Coronary artery (tissue), 2 donors: ENCODE measurements around the gene RBFA.
"Not testable (repeated sequence)": the region's sequence is repeated elsewhere in the genome, so short reads cannot be mapped to it uniquely, and the experiment has no call there.

Experiments used
- DNase-seq: peaks from one replicate; pipeline ENCODE4 v3.0.0-alpha.2; 2017; ENCODE audit warnings: low spot score
- H3K27ac ChIP-seq, 2 donors: fragments of 200-600 bp; sonication (generic); one replicate each; pipeline ENCODE4 v1.5.1; 2016 to 2019
- H3K4me3 ChIP-seq: fragments of 200-600 bp; sonication (generic); 2 replicates; pipeline ENCODE4 v1.5.1; 2016; ENCODE audit warnings: mild to moderate bottlenecking, moderate library complexity
- CTCF ChIP-seq: fragments of 200-600 bp; sonication (generic); IDR thresholded peaks from one replicate; pipeline ENCODE4 v1.5.1; 2019; ENCODE audit warnings: antibody characterized with exemption

The RBFA gene

DNA sequence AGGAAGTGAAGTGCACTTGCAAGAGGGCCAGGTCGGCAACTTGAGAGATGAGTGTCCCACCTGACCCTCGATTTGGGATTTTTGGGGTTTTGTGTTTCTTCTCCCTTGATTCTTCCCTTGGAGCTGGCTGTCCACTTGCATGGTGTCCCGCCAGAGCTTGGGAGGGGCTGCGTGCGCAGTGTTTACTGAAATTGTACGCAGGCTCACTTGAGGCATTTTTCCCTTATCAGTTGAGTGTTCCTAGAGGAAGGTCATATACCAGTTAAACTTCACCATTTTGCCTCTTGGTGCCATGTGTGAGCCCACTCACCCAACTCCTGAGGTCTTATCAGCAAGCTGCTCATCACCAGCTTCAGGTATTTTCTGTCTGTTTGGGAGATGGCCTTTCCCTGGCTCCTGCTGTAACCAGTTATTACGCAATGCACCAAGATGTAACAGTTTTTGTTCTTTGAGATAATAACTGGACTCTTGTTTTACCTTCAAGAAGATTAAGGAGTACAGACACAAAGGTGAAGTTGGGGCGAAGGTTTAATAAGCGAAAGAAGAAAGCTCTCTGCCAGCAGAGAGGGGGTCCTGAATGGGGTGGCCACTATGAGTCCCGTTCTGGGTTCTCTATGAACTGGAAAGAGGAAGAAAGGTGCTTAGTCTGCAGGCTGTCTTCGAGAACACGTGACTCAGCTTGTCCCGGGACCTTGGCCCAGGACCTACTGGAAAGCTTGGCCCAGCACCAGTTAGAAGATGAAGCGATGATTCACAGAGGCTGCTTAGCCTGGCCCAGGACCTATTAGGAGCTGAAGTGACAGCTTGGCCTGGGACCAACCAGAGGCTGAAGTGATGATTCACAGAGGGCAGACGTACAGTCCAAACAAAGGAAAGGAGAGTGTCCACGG is 24.3 kb upstream of the RBFA start:
- peak; percentile 88 for DNase-seq
- Histone ChIP-seq H3K27ac (peak overlapping the region; percentile 33 to 76), H3K4me3 (no peak overlapping the region)
- TF ChIP-seq CTCF = no peak

- no peak for TF ChIP-seq CTCF
- H3K27ac ChIP-seq = peak overlapping the region in 1 of 2 donors; percentile 76
- no peak for DNase-seq
- H3K4me3 ChIP-seq = no peak overlapping the region
These were observed 23.7 kb upstream of the RBFA start for GRCh38 chr18:80010551-80010906.

GRCh38 chr18:80011496-80012137 is 22.6 kb upstream of the RBFA start:
- H3K4me3 ChIP-seq, DNase-seq, H3K27ac ChIP-seq: not testable (repeated sequence)

DNA sequence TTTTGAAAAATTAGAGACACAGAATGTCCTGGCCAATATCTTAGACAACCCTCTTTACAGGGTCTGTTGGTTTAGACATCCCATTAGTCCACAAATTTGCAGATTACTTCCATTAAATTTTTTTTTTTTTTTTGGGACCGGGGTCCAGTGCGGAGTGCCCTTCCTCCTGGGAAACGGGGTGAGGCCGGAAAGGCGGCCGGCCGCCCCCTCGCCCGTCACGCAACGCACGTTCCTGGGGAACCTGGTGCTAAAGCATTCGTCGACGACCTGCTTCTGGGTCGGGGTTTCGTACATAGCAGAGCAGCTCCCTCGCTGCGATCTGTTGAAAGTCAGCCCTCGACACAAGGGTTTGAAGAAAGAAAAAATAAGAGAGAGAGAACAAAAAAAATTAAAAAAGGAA is 21.5 kb upstream of the RBFA start:
- TF ChIP-seq CTCF = no peak
- DNase-seq = no peak

GRCh38 chr18:80022613-80023012 is 11.6 kb upstream of the RBFA start:
- Histone ChIP-seq H3K27ac (no peak overlapping the region), H3K4me3 (no peak overlapping the region)
- DNase-seq = no peak
- TF ChIP-seq CTCF = no peak

More for the DNA sequence above, 21.5 kb upstream of the RBFA start:
- H3K4me3 ChIP-seq = no peak overlapping the region
- H3K27ac ChIP-seq = no peak overlapping the region

DNA sequence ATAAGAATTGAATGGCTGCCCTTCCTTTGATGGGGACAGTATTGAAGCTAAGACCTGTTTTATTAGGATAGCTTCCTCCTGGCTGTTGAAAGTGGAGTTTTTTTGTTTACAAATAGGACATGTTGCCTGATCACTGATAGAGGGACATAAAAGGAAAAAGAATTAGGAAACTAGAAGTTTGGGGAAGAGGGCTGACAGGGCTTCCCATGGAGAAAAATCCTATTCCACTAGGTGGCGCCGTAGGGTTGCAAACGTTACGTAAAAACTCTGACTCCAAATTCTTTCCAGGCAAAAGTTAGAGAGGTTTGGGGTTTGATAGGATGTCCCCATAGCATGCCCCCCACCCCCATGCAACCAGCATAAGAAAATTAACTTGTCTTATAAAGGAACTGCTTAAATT is 11.1 kb upstream of the RBFA start:
- TF ChIP-seq CTCF = no peak
- Histone ChIP-seq H3K27ac (no peak overlapping the region), H3K4me3 (no peak overlapping the region)
- no peak for DNase-seq

DNA sequence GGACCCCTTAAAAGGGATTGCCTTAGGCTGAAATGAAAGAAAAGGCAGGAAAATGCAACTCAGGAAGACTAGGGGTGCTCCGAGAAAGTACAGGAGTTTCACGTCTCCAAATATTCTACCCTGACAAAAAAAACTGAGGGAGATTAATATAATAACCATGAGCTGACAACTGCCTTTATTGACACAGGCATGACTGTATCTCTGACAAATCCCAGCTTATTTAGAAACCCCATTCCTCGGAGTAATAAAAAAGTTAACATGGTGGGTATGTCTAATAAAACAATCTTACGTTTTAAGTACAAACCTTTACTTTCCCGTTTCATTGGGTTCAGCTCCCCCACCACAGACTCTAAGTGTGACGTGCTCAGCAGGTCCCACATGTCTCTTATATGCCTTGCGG is 7.9 kb upstream of the RBFA start:
- no peak for DNase-seq
- no peak overlapping the region for H3K4me3 ChIP-seq
- no peak for TF ChIP-seq CTCF
- no peak overlapping the region for H3K27ac ChIP-seq

DNA sequence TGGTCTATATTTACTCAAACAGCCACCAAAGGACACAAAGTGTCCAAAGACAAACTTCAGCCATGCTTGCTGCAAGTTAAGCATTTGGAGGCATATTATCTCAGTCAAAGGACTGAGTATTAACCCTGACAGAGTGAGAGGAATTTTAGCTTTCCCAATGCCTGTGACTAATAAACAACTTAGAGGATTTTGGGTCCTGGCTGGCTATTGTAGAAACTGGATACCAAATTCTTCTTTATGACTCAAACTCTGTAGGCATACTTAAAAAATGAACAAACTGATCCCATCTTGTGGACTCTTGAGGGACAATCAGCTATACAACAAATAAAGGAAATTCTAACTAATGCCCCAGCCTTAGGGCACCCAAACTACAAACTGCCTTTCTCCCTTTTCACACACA is 6.5 kb upstream of the RBFA start:
- not testable (repeated sequence) for DNase-seq, H3K27ac ChIP-seq

More for the DNA sequence above, 6.5 kb upstream of the RBFA start:
- not testable (repeated sequence) for H3K4me3 ChIP-seq
